SK-N-SH (cell line): ENCODE results near the gene NDFIP1. TPM values are rescaled to one million over a fixed set of nuclear protein-coding genes. Genes with fewer than 3 reads are reported as not detected.

Experiments
- CTCF ChIA-PET: fragments of 300-600, 350-600 bp; formaldehyde crosslinking; extraction: SDS; loops from one replicate; lab custom pipeline; 2021; lab: Yijun Ruan, JAX
- POLR2A ChIA-PET: fragments of 350-600 bp; sonication (Branson Sonifier 250); formaldehyde crosslinking; extraction: SDS; loops from one replicate; lab custom pipeline; 2020; ENCODE audit warnings: antibody characterized with exemption, inconsistent platforms; lab: Yijun Ruan, JAX
- DNase-seq: peaks from one replicate; pipeline ENCODE4 v3.0.0; 2012
- H2AFZ ChIP-seq: fragments of 200-600 bp; sonication (generic); 2 replicates; pipeline ENCODE4 v1.8.1; 2016; ENCODE audit warnings: antibody characterized with exemption, mild to moderate bottlenecking, low read depth
- H3F3A ChIP-seq: fragments of 200-600 bp; sonication (generic); replicated peaks from 2 replicates; pipeline ENCODE3; 2016; ENCODE audit warnings: antibody characterized with exemption, mild to moderate bottlenecking; ENCODE audit not compliant: insufficient read depth
- H3K27ac ChIP-seq, 2 experiments: fragments of 200-500 bp in 1 of 2; fragments of 200-600 bp in 1 of 2; sonication (Bioruptor generic) in 1 of 2; sonication (generic), shearing (Covaris generic) in 1 of 2; 2 replicates each; pipeline versions ENCODE4 v1.5.1 to v1.6.1; 2014 to 2016; ENCODE audit warnings: low read depth in 2 of 2, inconsistent platforms in 1 of 2, low read length in 1 of 2, mild to moderate bottlenecking in 1 of 2, mixed read lengths in 1 of 2
- H3K27me3 ChIP-seq: fragments of 200-600 bp; sonication (generic), shearing (Covaris generic); 2 replicates; pipeline ENCODE4 v1.6.1; 2016; ENCODE audit warnings: mixed run types; ENCODE audit not compliant: insufficient read depth
- H3K36me3 ChIP-seq, 2 experiments: fragments of 200-500 bp in 1 of 2; fragments of 200-600 bp in 1 of 2; sonication (Bioruptor generic) in 1 of 2; sonication (generic) in 1 of 2; replicated peaks in 1 of 2; 2 replicates each; pipeline versions ENCODE3 to v1.5.1; 2014 to 2016; ENCODE audit warnings: low read length in 1 of 2, mild to moderate bottlenecking in 1 of 2; ENCODE audit not compliant: insufficient read depth in 2 of 2, control insufficient read depth in 1 of 2
- H3K4me1 ChIP-seq, 2 experiments: fragments of 200-500 bp in 1 of 2; fragments of 200-600 bp in 1 of 2; sonication (Bioruptor generic) in 1 of 2; sonication (generic), shearing (Covaris generic) in 1 of 2; 2 replicates each; pipeline versions ENCODE4 v1.5.1 to v1.6.1; 2014 to 2016; ENCODE audit warnings: low read depth in 1 of 2, low read length in 1 of 2, mixed run types in 1 of 2; ENCODE audit not compliant: insufficient read depth in 2 of 2, control insufficient read depth in 1 of 2
- H3K4me2 ChIP-seq: fragments of 200-600 bp; sonication (generic), shearing (Covaris generic); 2 replicates; pipeline ENCODE4 v1.6.1; 2017; ENCODE audit warnings: mixed run types
- H3K4me3 ChIP-seq, 2 experiments: fragments of 200-500 bp in 1 of 2; fragments of 200-600 bp in 1 of 2; sonication (Bioruptor generic) in 1 of 2; sonication (generic), shearing (Covaris generic) in 1 of 2; 2 replicates each; pipeline versions ENCODE4 v1.5.1 to v1.8.1; 2014 to 2016; ENCODE audit warnings: low read depth in 2 of 2, inconsistent platforms in 1 of 2, low read length in 1 of 2, mild to moderate bottlenecking in 1 of 2, mixed read lengths in 1 of 2, moderate library complexity in 1 of 2
- H3K79me2 ChIP-seq: fragments of 200-600 bp; sonication (generic); 2 replicates; pipeline ENCODE4 v1.8.1; 2017; ENCODE audit warnings: mild to moderate bottlenecking; ENCODE audit not compliant: insufficient read depth
- H3K9ac ChIP-seq: fragments of 200-600 bp; sonication (generic); 2 replicates; pipeline ENCODE4 v1.6.1; 2017; ENCODE audit warnings: mixed run types
- H3K9me2 ChIP-seq: fragments of 200-600 bp; sonication (generic); 2 replicates; pipeline ENCODE4 v1.6.1; 2017; ENCODE audit warnings: mixed run types
- H3K9me3 ChIP-seq: fragments of 200-600 bp; sonication (generic); 2 replicates; pipeline ENCODE4 v1.6.1; 2017; ENCODE audit warnings: mixed run types, mild to moderate bottlenecking, moderate library complexity
- H4K20me1 ChIP-seq: fragments of 200-600 bp; sonication (generic); 2 replicates; pipeline ENCODE4 v1.6.1; 2017; ENCODE audit warnings: mild to moderate bottlenecking, mixed run types; ENCODE audit not compliant: insufficient read depth
- CTCF ChIP-seq: fragments of 200-600 bp; sonication (generic); IDR thresholded peaks from 2 replicates; pipeline ENCODE4 v1.6.1; 2017; ENCODE audit warnings: antibody characterized with exemption, mild to moderate bottlenecking, moderate library complexity
- EP300 ChIP-seq, 2 experiments: IDR thresholded peaks; 2 replicates each; pipeline versions ENCODE4 v1.4.0 to v1.6.1; 2012; ENCODE audit warnings: borderline replicate concordance in 1 of 2, low read depth in 1 of 2, low read length in 1 of 2
- FOXM1 ChIP-seq: IDR thresholded peaks from 2 replicates; pipeline ENCODE4 v1.4.0; 2012; ENCODE audit warnings: low read depth, mild to moderate bottlenecking
- GATA2 ChIP-seq: sonication (generic); formaldehyde crosslinking; IDR thresholded peaks from 2 replicates; pipeline ENCODE4 v1.5.0; 2020; ENCODE audit warnings: mild to moderate bottlenecking, missing genetic modification reagents
- JUND ChIP-seq: IDR thresholded peaks from 2 replicates; pipeline ENCODE4 v1.4.0; 2012
- MXI1 ChIP-seq: IDR thresholded peaks from 2 replicates; pipeline ENCODE4 v1.6.1; 2012; ENCODE audit warnings: mild to moderate bottlenecking, low read depth, low read length, improper control_type of control experiment
- NRF1 ChIP-seq: IDR thresholded peaks from 2 replicates; pipeline ENCODE4 v1.6.1; 2012; ENCODE audit warnings: low read depth, mild to moderate bottlenecking, low read length
- PBX3 ChIP-seq: IDR thresholded peaks from 2 replicates; pipeline ENCODE4; 2012
- RXRA ChIP-seq: IDR thresholded peaks from 2 replicates; pipeline ENCODE4 v1.4.0; 2012; ENCODE audit warnings: low read depth, mild to moderate bottlenecking, borderline replicate concordance
- TAF1 ChIP-seq: IDR thresholded peaks from 2 replicates; pipeline ENCODE4 v1.6.1; 2012; ENCODE audit warnings: low read depth, mild to moderate bottlenecking, low read length, moderate library complexity, borderline replicate concordance
- TCF12 ChIP-seq: IDR thresholded peaks from 2 replicates; pipeline ENCODE4 v1.4.0; 2012
- WGBS: methylation state at CpG from one replicate; pipeline ENCODE4 v1.1.6; 2017; ENCODE audit warnings: low lambda C conversion rate; 5-methylcytosine and 5-hydroxymethylcytosine counted together
- polyA plus RNA-seq, 3 experiments: library from polyadenylated mRNA; depleted of rRNA; stranded (reverse); fragments of >200 nt; gene quantifications; 2 replicates each; pipeline ENCODE4 v1.2.3, GENCODE V29; 2012
- TF ChIP-seq, protein P1 (sequence below): IDR thresholded peaks from 2 replicates; pipeline ENCODE4 v1.4.0; 2012; ENCODE audit warnings: low read depth, borderline replicate concordance

Gene NDFIP1
- polyA plus RNA-seq, 1 of the 3 experiments (the other 2 are of a cell fraction) = 40.0 TPM

GRCh38 chr5:142069606-142070399, 38.8 kb upstream of the NDFIP1 start:
- H3K4me3 ChIP-seq = no peak overlapping the region
- H4K20me1 ChIP-seq = no peaks in the 10 kb centered on the region
- peak overlapping the region in 1 of 2 experiments; percentile 3; a peak in 1 of 4 replicates for H3K27ac ChIP-seq
- H3K9me3 ChIP-seq = no peaks in the 10 kb centered on the region
- no peak overlapping the region for H3K4me2 ChIP-seq
- no peak for DNase-seq
- WGBS = 92% methylated on average over 6 of the region's 6 CpGs
- H3K9me2 ChIP-seq = no peaks in the 10 kb centered on the region
- no peak overlapping the region for H3K9ac ChIP-seq
- no peaks in the 10 kb centered on the region for H3K27me3 ChIP-seq
- ChIA-PET CTCF (interaction anchor here (0.6 to 1.4 kb wide), 6 partner anchors 10 to 76 kb away, joined by 3 to 6 read pairs (median 4); no protein-coding TSS in a partner anchor), POLR2A (interaction anchor here (0.6 kb wide), 1 partner anchor 103 kb away, joined by 3 read pairs; no protein-coding TSS in a partner anchor)
- H3K79me2 ChIP-seq = no peaks in the 10 kb centered on the region
- H3K36me3 ChIP-seq = no peaks in the 10 kb centered on the region
- H3F3A ChIP-seq = no peaks in the 10 kb centered on the region
- no peak overlapping the region for H2AFZ ChIP-seq
- peaks cover 0 to 25% of the 10 kb centered on the region in 2 experiments; a peak in 1 of 4 replicates for H3K4me1 ChIP-seq
- TF ChIP-seq EP300 (IDR thresholded peaks at IDR 0.05; ENCODE audit: borderline replicate concordance in 1 of 2, low read depth in 1 of 2, low read length in 1 of 2) (no peak), NRF1 (no peak), GATA2 (CRISPR knock-in tag) (0 out of 2 replicates have a peak, but pooled peaks have one; percentile 24)

GRCh38 chr5:142070734-142071133, 37.8 kb upstream of the NDFIP1 start:
- no peak overlapping the region for H3K4me3 ChIP-seq
- H3F3A ChIP-seq = no peaks in the 10 kb centered on the region
- no peak for DNase-seq
- no peaks in the 10 kb centered on the region for H3K79me2 ChIP-seq
- no peak overlapping the region for H3K4me2 ChIP-seq
- H2AFZ ChIP-seq = no peak overlapping the region
- peaks cover 0 to 16% of the 10 kb centered on the region in 2 experiments; a peak in 1 of 4 replicates for H3K4me1 ChIP-seq
- TF ChIP-seq TCF12 (no peak), TAF1 (no peak), CTCF (no peak), RXRA (no peak), PBX3 (no peak), FOXM1 (no peak), JUND (no peak), MXI1 (no peak)
- TF ChIP-seq, protein P1, sequence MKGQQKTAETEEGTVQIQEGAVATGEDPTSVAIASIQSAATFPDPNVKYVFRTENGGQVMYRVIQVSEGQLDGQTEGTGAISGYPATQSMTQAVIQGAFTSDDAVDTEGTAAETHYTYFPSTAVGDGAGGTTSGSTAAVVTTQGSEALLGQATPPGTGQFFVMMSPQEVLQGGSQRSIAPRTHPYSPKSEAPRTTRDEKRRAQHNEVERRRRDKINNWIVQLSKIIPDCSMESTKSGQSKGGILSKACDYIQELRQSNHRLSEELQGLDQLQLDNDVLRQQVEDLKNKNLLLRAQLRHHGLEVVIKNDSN = no peak
- CTCF ChIA-PET = interaction anchor here (1.0 to 1.9 kb wide), 4 partner anchors 13 to 58 kb away, joined by 3 to 4 read pairs (median 4); partner anchors contain the start of gene GNPDA1
- H4K20me1 ChIP-seq = no peaks in the 10 kb centered on the region
- no peaks in the 10 kb centered on the region for H3K9me2 ChIP-seq
- no peaks in the 10 kb centered on the region for H3K36me3 ChIP-seq
- no peak overlapping the region for H3K9ac ChIP-seq
- H3K27ac ChIP-seq = no peak overlapping the region
- H3K27me3 ChIP-seq = no peaks in the 10 kb centered on the region
- H3K9me3 ChIP-seq = no peaks in the 10 kb centered on the region
- POLR2A ChIA-PET = interaction anchor here (0.6 to 0.7 kb wide), 2 partner anchors 58 to 102 kb away, joined by 3 read pairs; partner anchors contain the start of gene GNPDA1
